Measurements from ENCODE around the gene PELO. TPM values are rescaled to one million over a fixed set of nuclear protein-coding genes. Genes with fewer than 3 reads are reported as not detected.

PELO gene
- total RNA-seq, 1 experiment from 2014 or later = 12.4 TPM

- intact Hi-C loops (cut with micrococcal nuclease; ENCODE audit: unreplicated experiment) = no loop called here
- no peaks in the 10 kb centered on the region for H3K4me1 ChIP-seq (ENCODE audit: control insufficient read depth, insufficient read depth, low read length)
- ChIA-PET CTCF (no interaction called here), POLR2A (no interaction called here)
- DNase-seq (ENCODE audit: low read depth, low spot score) = no peak
- no peaks in the 10 kb centered on the region for H3K9me3 ChIP-seq (ENCODE audit: control insufficient read depth, insufficient read depth, low read depth, low read length)
- no TSS peak for BruUV-seq (replicated peaks)
- TF ChIP-seq CTCF (IDR thresholded peaks at IDR 0.05) = no peak
- TF ChIP-seq TCF7L2 (IDR thresholded peaks at IDR 0.05; ENCODE audit: low read depth, low read length) = no peak
- TF ChIP-seq SIN3A (IDR thresholded peaks at IDR 0.05; ENCODE audit: borderline replicate concordance, insufficient read depth, low read depth, low read length) = no peak
- no peaks in the 10 kb centered on the region for H3K27me3 ChIP-seq (ENCODE audit: control insufficient read depth, insufficient read depth, low read length)
- no peak overlapping the region for H3K27ac ChIP-seq (ENCODE audit: low read length)
- H3K36me3 ChIP-seq (ENCODE audit: control insufficient read depth, insufficient read depth, low read length) = no peaks in the 10 kb centered on the region
- no peak overlapping the region for H3K4me3 ChIP-seq (ENCODE audit: low read depth in 2 of 2, low read length in 2 of 2)
- in situ Hi-C loops (cut with HindIII; ENCODE audit: low pct_unique_long_range_greater_than_20kb, low sequenced_read_pairs) = no loop called here
- no peak for ATAC-seq
These were observed 29.7 kb upstream of the PELO start for GRCh38 chr5:52758014-52758413.

- TF ChIP-seq POLR2AphosphoS5 (IDR thresholded peaks at IDR 0.05; ENCODE audit: low read depth, low read length) (no peak), REST (IDR thresholded peaks at IDR 0.05; ENCODE audit: insufficient read depth in 1 of 2, low read depth in 2 of 2, low read length in 1 of 2) (no peak), CTCF (IDR thresholded peaks at IDR 0.05) (no peak), TCF7L2 (IDR thresholded peaks at IDR 0.05; ENCODE audit: low read depth, low read length) (no peak), SIN3A (IDR thresholded peaks at IDR 0.05; ENCODE audit: borderline replicate concordance, insufficient read depth, low read depth, low read length) (no peak)
- POLR2A ChIA-PET = no interaction called here
- Histone ChIP-seq H3K36me3 (ENCODE audit: control insufficient read depth, insufficient read depth, low read length) (no peaks in the 10 kb centered on the region), H3K27me3 (ENCODE audit: control insufficient read depth, insufficient read depth, low read length) (no peaks in the 10 kb centered on the region), H3K4me1 (ENCODE audit: control insufficient read depth, insufficient read depth, low read length) (no peaks in the 10 kb centered on the region), H3K27ac (ENCODE audit: low read length) (no peak overlapping the region), H3K9me3 (ENCODE audit: control insufficient read depth, insufficient read depth, low read depth, low read length) (no peaks in the 10 kb centered on the region), H3K4me3 (ENCODE audit: low read depth in 2 of 2, low read length in 2 of 2) (no peak overlapping the region)
- in situ Hi-C loops (cut with HindIII; ENCODE audit: low pct_unique_long_range_greater_than_20kb, low sequenced_read_pairs) (no loop called here), intact Hi-C loops (cut with micrococcal nuclease; ENCODE audit: unreplicated experiment) (no loop called here)
- CTCF ChIA-PET = no interaction called here
- no TSS peak for BruUV-seq (replicated peaks)
- DNase-seq (ENCODE audit: low read depth, low spot score) (no peak), ATAC-seq (no peak)
These were observed 28.4 kb upstream of the PELO start for GRCh38 chr5:52759331-52759730.
